IMR-90 (cell line): ENCODE measurements around the gene TGFBI. TPM values are rescaled to one million over a fixed set of nuclear protein-coding genes. Genes with fewer than 3 reads are reported as not detected.

ENCODE experiments used
- ATAC-seq: fragments of 200-7000 bp; cut with Tn5 transposase; 2 replicates; pipeline ENCODE4 v1.9.1; 2020; ENCODE audit warnings: low read depth, mild to moderate bottlenecking, moderate library complexity
- BruUV-seq: library from RNA; stranded (reverse); fragments of 400-500 nt; replicated peaks from 2 replicates; lab custom pipeline; 2021; lab: Mats Ljungman, UMichigan
- CTCF ChIA-PET: fragments of 300-600 bp; formaldehyde crosslinking; extraction: SDS; loops from one replicate; lab custom pipeline; 2021; ENCODE audit warnings: antibody characterized with exemption; lab: Yijun Ruan, JAX
- POLR2A ChIA-PET: fragments of 300-600 bp; sonication (Branson Sonifier 250); formaldehyde crosslinking; loops from one replicate; lab custom pipeline; 2022; ENCODE audit warnings: antibody characterized with exemption; ENCODE audit not compliant: unreplicated experiment; lab: Charles Lee
- DNase-seq: peaks from one replicate; pipeline ENCODE4 v3.0.0; 2013
- H2AFZ ChIP-seq: replicated peaks from 2 replicates; pipeline ENCODE3; 2013; ENCODE audit warnings: low read length, mild to moderate bottlenecking; ENCODE audit not compliant: poor library complexity
- H2AK5ac ChIP-seq: 2 replicates; pipeline ENCODE4 v1.6.1; 2013; ENCODE audit warnings: low read depth, low read length, inconsistent platforms
- H2AK9ac ChIP-seq: replicated peaks from 2 replicates; pipeline ENCODE3; 2013; ENCODE audit warnings: mild to moderate bottlenecking, low read depth, low read length, moderate library complexity; ENCODE audit not compliant: poor library complexity
- H2BK120ac ChIP-seq: 2 replicates; pipeline ENCODE4 v1.6.1; 2013; ENCODE audit warnings: low read depth, low read length, inconsistent platforms
- H2BK15ac ChIP-seq: 3 replicates; pipeline ENCODE4 v1.6.1; 2013; ENCODE audit warnings: low read depth, low read length, inconsistent platforms
- H2BK20ac ChIP-seq: 2 replicates; pipeline ENCODE4 v1.6.1; 2013; ENCODE audit warnings: low read depth, mild to moderate bottlenecking, inconsistent platforms, low read length, moderate library complexity
- H2BK5ac ChIP-seq: 2 replicates; pipeline ENCODE4 v1.6.1; 2013; ENCODE audit warnings: mild to moderate bottlenecking, low read depth, low read length, inconsistent platforms; ENCODE audit not compliant: poor library complexity, severe bottlenecking
- H3K14ac ChIP-seq: replicated peaks from 2 replicates; pipeline ENCODE4 v1.6.1; 2013; ENCODE audit warnings: low read depth, low read length, inconsistent platforms
- H3K18ac ChIP-seq: 2 replicates; pipeline ENCODE4 v1.6.1; 2013; ENCODE audit warnings: low read depth, low read length, control low read depth
- H3K23ac ChIP-seq: 2 replicates; pipeline ENCODE4 v1.6.1; 2013; ENCODE audit warnings: low read depth, low read length, inconsistent platforms
- H3K27ac ChIP-seq: 2 replicates; pipeline ENCODE4 v1.5.1; 2013; ENCODE audit warnings: mild to moderate bottlenecking, control low read depth, low read length; ENCODE audit not compliant: insufficient read depth
- H3K27me3 ChIP-seq: 2 replicates; pipeline ENCODE4 v1.6.1; 2013; ENCODE audit warnings: low read length; ENCODE audit not compliant: control insufficient read depth, insufficient read depth
- H3K36me3 ChIP-seq: 2 replicates; pipeline ENCODE4 v1.6.1; 2013; ENCODE audit warnings: low read length, mixed read lengths; ENCODE audit not compliant: control insufficient read depth, insufficient read depth
- H3K4ac ChIP-seq: 2 replicates; pipeline ENCODE4 v1.6.1; 2013; ENCODE audit warnings: low read depth, low read length, inconsistent platforms
- H3K4me1 ChIP-seq: 2 replicates; pipeline ENCODE4 v1.6.1; 2013; ENCODE audit warnings: low read length, mixed read lengths; ENCODE audit not compliant: control insufficient read depth, insufficient read depth
- H3K4me2 ChIP-seq: 2 replicates; pipeline ENCODE4 v1.6.1; 2013; ENCODE audit warnings: low read depth, mild to moderate bottlenecking, control low read depth, low read length, moderate library complexity
- H3K4me3 ChIP-seq: 2 replicates; pipeline ENCODE4 v1.5.1; 2013; ENCODE audit warnings: low read depth, mild to moderate bottlenecking, control low read depth, low read length, moderate library complexity; ENCODE audit not compliant: insufficient read depth
- H3K56ac ChIP-seq: 2 replicates; pipeline ENCODE4 v1.6.1; 2013; ENCODE audit warnings: low read length, inconsistent platforms; ENCODE audit not compliant: insufficient read depth; ENCODE audit errors: extremely low read depth
- H3K79me1 ChIP-seq, 2 experiments: 2 replicates each; pipeline ENCODE4 v1.6.1; 2013; ENCODE audit warnings: low read length in 2 of 2, inconsistent platforms in 1 of 2, low read depth in 1 of 2
- H3K9ac ChIP-seq: 2 replicates; pipeline ENCODE4 v1.6.1; 2013; ENCODE audit warnings: low read depth, low read length, control low read depth
- H3K9me1 ChIP-seq: 2 replicates; pipeline ENCODE4 v1.6.1; 2013; ENCODE audit warnings: low read length, inconsistent platforms; ENCODE audit not compliant: insufficient read depth
- H3K9me3 ChIP-seq: 2 replicates; pipeline ENCODE4 v1.6.1; 2013; ENCODE audit warnings: low read length; ENCODE audit not compliant: control insufficient read depth, insufficient read depth
- H4K20me1 ChIP-seq: 2 replicates; pipeline ENCODE4 v1.6.1; 2013; ENCODE audit warnings: low read length, inconsistent platforms; ENCODE audit not compliant: insufficient read depth
- H4K5ac ChIP-seq: 2 replicates; pipeline ENCODE4 v1.6.1; 2013; ENCODE audit warnings: mild to moderate bottlenecking, low read depth, low read length, control low read depth
- H4K8ac ChIP-seq, 2 experiments: 2 replicates each; pipeline ENCODE4 v1.6.1; 2013; ENCODE audit warnings: low read depth in 2 of 2, low read length in 2 of 2, control low read depth in 1 of 2, inconsistent platforms in 1 of 2
- H4K91ac ChIP-seq: 2 replicates; pipeline ENCODE4 v1.6.1; 2013; ENCODE audit warnings: low read depth, low read length, inconsistent platforms; ENCODE audit not compliant: insufficient read depth
- CEBPB ChIP-seq: IDR thresholded peaks from 2 replicates; pipeline ENCODE4 v1.6.1; 2012; ENCODE audit warnings: low read depth, low read length, improper control_type of control experiment
- RAD21 ChIP-seq: IDR thresholded peaks from 2 replicates; pipeline ENCODE4 v1.6.1; 2012; ENCODE audit warnings: low read length, improper control_type of control experiment
- WGBS, 2 experiments: methylation state at CpG; one replicate each; pipeline versions ENCODE4 v1.1.5 to v1.1.7; 2013; ENCODE audit warnings: missing lambda C conversion rate in 2 of 2; ENCODE audit not compliant: insufficient read length in 1 of 2; ENCODE audit errors: extremely low coverage in 2 of 2; 5-methylcytosine and 5-hydroxymethylcytosine counted together
- dilution Hi-C: fragments of 300-500 bp; cut with HindIII; formaldehyde crosslinking; loops from one replicate; pipeline ENCODE4 v1.14.3; 2018; ENCODE audit warnings: low sequenced_read_pairs; ENCODE audit not compliant: unreplicated experiment
- in situ Hi-C: fragments of 300-500 bp; cut with MboI; formaldehyde crosslinking; loops from 3 replicates; pipeline ENCODE4 v1.14.3; 2019; ENCODE audit warnings: low sequenced_read_pairs, inconsistent platforms, mixed read lengths
- intact Hi-C: fragments of 100-400 bp; cut with micrococcal nuclease; formaldehyde crosslinking; loops from 2 replicates; pipeline ENCODE4 v1.10.0; 2022
- polyA plus RNA-seq, 3 experiments: library from polyadenylated mRNA; depleted of rRNA; stranded (reverse); fragments of >200 nt; gene quantifications; 2 replicates each; pipeline ENCODE4 v1.2.3, GENCODE V29; 2012; ENCODE audit warnings: low replicate concordance in 1 of 3
- total RNA-seq: library from RNA; depleted of rRNA; stranded (reverse); fragments of >200 nt; gene quantifications from 2 replicates; pipeline ENCODE4 v1.2.3, GENCODE V29; 2012
- TF ChIP-seq, protein P1 (sequence below): conservative IDR thresholded peaks from 2 replicates; pipeline ENCODE4 v1.5.1; 2012; ENCODE audit warnings: mild to moderate bottlenecking, low read depth, low read length, improper control_type of control experiment

TGFBI gene
- total and polyA plus RNA-seq, 2 of the 4 experiments (the other 2 are of a cell fraction) = 618 to 1,551 TPM

DNA sequence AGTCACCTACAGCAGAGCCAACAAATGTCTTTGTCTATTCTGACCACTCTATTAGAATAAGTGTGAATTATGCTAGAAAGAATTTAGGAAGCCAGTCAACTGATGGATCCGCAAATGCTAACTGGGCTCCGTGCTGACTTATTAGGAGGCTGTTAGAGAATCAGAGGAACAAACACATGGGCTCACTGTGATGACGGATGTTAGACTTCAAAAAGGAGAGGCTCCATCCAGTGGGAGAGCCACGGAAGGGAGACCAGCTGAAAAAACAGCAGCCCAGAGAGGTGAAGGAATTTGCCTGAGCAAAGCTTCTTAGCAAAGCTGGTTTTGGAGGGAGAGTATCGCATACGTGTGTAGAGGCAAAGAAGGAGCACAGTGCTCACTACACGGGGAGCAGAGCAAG lies 5.8 kb upstream of the TGFBI start:
- dilution Hi-C loops = no loop called here
- peak overlapping the region; percentile 35; the same call in 2 of the 3 replicates for H2BK15ac ChIP-seq
- H3K36me3 ChIP-seq = no peaks in the 10 kb centered on the region
- H4K5ac ChIP-seq = peak overlapping the region; percentile 59
- WGBS, 2 experiments = 81% methylated on average over 5 of the region's 7 CpGs; no CpG with 5 or more reads in 1 of the 2 experiments
- no peaks in the 10 kb centered on the region for H3K27me3 ChIP-seq
- ATAC-seq (no peak), DNase-seq (no peak)
- H4K20me1 ChIP-seq = no peaks in the 10 kb centered on the region
- H2BK120ac ChIP-seq = peak overlapping the region; percentile 59
- H3K14ac ChIP-seq = peak overlapping the region; percentile 33; the same call in 1 of the 2 replicates
- TF ChIP-seq RAD21 (no peak), CEBPB (no peak)
- TF ChIP-seq, protein P1, sequence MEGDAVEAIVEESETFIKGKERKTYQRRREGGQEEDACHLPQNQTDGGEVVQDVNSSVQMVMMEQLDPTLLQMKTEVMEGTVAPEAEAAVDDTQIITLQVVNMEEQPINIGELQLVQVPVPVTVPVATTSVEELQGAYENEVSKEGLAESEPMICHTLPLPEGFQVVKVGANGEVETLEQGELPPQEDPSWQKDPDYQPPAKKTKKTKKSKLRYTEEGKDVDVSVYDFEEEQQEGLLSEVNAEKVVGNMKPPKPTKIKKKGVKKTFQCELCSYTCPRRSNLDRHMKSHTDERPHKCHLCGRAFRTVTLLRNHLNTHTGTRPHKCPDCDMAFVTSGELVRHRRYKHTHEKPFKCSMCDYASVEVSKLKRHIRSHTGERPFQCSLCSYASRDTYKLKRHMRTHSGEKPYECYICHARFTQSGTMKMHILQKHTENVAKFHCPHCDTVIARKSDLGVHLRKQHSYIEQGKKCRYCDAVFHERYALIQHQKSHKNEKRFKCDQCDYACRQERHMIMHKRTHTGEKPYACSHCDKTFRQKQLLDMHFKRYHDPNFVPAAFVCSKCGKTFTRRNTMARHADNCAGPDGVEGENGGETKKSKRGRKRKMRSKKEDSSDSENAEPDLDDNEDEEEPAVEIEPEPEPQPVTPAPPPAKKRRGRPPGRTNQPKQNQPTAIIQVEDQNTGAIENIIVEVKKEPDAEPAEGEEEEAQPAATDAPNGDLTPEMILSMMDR = no peak
- H4K91ac ChIP-seq = peak overlapping the region; percentile 78
- peak overlapping the region; percentile 88 for H2BK5ac ChIP-seq
- peak overlapping the region; percentile 46; the same call in 1 of the 2 replicates for H3K27ac ChIP-seq
- BruUV-seq = no TSS peak
- intact Hi-C loops = no loop called here
- peak overlapping the region in 1 of 2 experiments; percentile 5; a peak in 1 of 4 replicates for H4K8ac ChIP-seq
- no peak overlapping the region for H3K9ac ChIP-seq
- H3K4ac ChIP-seq = peak overlapping the region; percentile 47
- no peak overlapping the region for H2AK9ac ChIP-seq
- H2BK20ac ChIP-seq = peak overlapping the region; percentile 72
- H3K4me2 ChIP-seq = no peak overlapping the region
- no peak overlapping the region for H3K23ac ChIP-seq
- H2AFZ ChIP-seq = no peak overlapping the region
- peak overlapping the region; percentile 42 for H3K18ac ChIP-seq
- no peak overlapping the region for H3K56ac ChIP-seq
- peaks cover 39% of the 10 kb centered on the region for H3K4me1 ChIP-seq
- H3K9me1 ChIP-seq = peaks cover 26% of the 10 kb centered on the region
- CTCF ChIA-PET = no interaction called here
- no peaks in the 10 kb centered on the region for H3K9me3 ChIP-seq
- H3K4me3 ChIP-seq = no peak overlapping the region
- POLR2A ChIA-PET = no interaction called here
- in situ Hi-C loops = no loop called here
- peak overlapping the region; percentile 88 for H2AK5ac ChIP-seq
- peaks cover 0 to 16% of the 10 kb centered on the region in 2 experiments; a peak in 2 of 4 replicates for H3K79me1 ChIP-seq
